KOPT-K1 (cell line): ENCODE measurements around the gene RDH14.

Experiments
- H3K27ac ChIP-seq: fragments of 200-600 bp; sonication (generic); 2 replicates; pipeline ENCODE4 v1.5.1; 2016; ENCODE audit warnings: antibody characterized with exemption, mild to moderate bottlenecking, low read depth, low read length; ENCODE audit not compliant: poor library complexity, severe bottlenecking
- H3K36me3 ChIP-seq: fragments of 200-600 bp; sonication (generic); 2 replicates; pipeline ENCODE4 v1.5.1; 2017; ENCODE audit warnings: antibody characterized with exemption, mild to moderate bottlenecking, low read length, moderate library complexity; ENCODE audit not compliant: insufficient read depth
- H3K9me3 ChIP-seq: fragments of 200-600 bp; sonication (generic); 2 replicates; pipeline ENCODE4 v1.5.1; 2017; ENCODE audit warnings: antibody characterized with exemption, low read length, mild to moderate bottlenecking; ENCODE audit not compliant: insufficient read depth, poor library complexity, severe bottlenecking

Gene RDH14

DNA sequence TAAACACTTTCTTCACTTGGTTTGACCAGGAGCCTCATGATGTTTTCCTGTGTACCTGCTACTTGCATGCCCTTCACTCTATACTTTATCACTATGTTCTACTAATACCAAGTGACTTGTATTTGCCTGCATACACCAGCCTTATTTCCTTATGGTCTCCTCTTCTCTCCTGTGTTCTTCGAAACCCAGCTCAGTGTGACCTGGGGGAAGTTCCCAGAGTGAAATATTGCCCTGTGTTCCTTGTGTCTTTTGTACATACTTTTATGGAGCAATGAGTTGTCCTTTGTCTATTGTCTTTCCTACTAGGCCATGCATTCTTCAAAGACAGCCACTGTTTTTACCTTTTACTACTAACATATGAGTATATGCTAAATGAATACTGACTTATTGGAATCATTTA lies 28.3 kb upstream of the RDH14 start:
- Histone ChIP-seq H3K27ac (no peak overlapping the region), H3K9me3 (no peaks in the 10 kb centered on the region), H3K36me3 (no peaks in the 10 kb centered on the region)

DNA sequence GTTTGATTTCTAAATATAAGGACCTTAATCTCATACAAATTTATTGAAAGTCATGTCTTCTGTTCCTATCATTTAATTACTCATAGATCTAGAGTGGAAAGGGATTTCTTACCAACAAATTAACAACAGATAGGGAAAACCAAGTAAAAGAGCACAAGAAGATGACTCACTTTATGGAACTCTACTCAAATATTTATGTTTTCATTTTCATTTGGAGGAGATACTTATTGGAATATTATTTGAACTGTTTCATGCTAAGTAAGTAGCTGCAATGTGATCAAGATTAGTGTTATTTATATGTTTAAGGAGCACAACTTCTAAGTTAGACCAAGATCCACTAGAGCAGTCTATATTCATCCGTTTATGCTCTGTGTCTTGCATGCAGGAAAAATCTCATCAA lies 27.6 kb upstream of the RDH14 start:
- Histone ChIP-seq H3K9me3 (no peaks in the 10 kb centered on the region), H3K36me3 (no peaks in the 10 kb centered on the region), H3K27ac (no peak overlapping the region)

- H3K27ac ChIP-seq = no peak overlapping the region
- H3K9me3 ChIP-seq = no peaks in the 10 kb centered on the region
- no peaks in the 10 kb centered on the region for H3K36me3 ChIP-seq
Measured at GRCh38 chr2:18585526-18585925, 25.1 kb upstream of the RDH14 start.

GRCh38 chr2:18584608-18584954 lies 24.1 kb upstream of the RDH14 start:
- Histone ChIP-seq H3K36me3 (no peaks in the 10 kb centered on the region), H3K27ac (no peak overlapping the region), H3K9me3 (no peaks in the 10 kb centered on the region)

DNA sequence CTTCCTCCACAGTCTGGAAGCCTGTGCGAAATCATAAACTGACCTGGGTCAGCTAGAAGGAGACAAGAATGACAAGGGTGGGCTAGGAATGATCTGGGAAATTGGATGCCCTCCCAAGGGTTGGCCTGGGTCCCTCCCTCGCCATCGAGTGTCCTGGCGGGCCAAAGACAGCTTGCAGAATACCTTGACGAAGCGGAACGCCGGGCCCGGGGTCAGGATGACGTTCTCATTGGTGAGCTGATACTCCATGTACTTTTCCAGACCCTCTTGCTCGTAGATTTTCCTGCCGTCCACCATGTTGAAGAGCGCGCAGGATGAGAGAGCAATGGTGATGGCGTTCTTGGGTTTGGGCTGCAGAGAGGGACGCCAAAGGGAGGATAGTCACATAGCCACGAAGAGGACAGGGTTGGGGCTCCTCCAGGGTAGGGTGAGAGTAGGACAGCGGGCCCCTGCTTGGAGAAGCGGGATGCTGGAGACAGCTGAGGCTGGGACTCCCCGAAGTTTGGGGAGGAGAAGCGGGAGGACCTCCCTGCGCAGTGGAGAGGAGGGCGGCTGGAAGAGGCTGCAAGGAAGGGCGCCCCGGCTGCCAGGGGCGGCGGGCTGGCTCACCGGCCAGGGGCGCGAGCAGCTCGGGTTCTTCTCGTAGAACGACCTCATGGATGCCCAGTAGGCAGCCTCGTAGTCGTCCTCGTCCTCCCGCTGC lies 23.6 kb upstream of the RDH14 start:
- Histone ChIP-seq H3K9me3 (peaks cover 5% of the 10 kb centered on the region), H3K27ac (no peak overlapping the region), H3K36me3 (no peaks in the 10 kb centered on the region)

GRCh38 chr2:18580606-18581005 lies 20.2 kb upstream of the RDH14 start:
- Histone ChIP-seq H3K36me3 (no peaks in the 10 kb centered on the region), H3K9me3 (peaks cover 13% of the 10 kb centered on the region), H3K27ac (no peak overlapping the region)

- Histone ChIP-seq H3K9me3 (peaks cover 13% of the 10 kb centered on the region), H3K36me3 (no peaks in the 10 kb centered on the region), H3K27ac (no peak overlapping the region)
Measured at GRCh38 chr2:18578033-18578432, 17.6 kb upstream of the RDH14 start.

- no peaks in the 10 kb centered on the region for H3K36me3 ChIP-seq
- H3K9me3 ChIP-seq = peaks cover 14% of the 10 kb centered on the region
- no peak overlapping the region for H3K27ac ChIP-seq
Measured at GRCh38 chr2:18566145-18566769, 5.8 kb upstream of the RDH14 start.

GRCh38 chr2:18560797-18561085 lies 288 bp upstream of the RDH14 start:
- Histone ChIP-seq H3K9me3 (peaks cover 14% of the 10 kb centered on the region), H3K27ac (peak overlapping the region; percentile 88), H3K36me3 (peaks cover under 1% of the 10 kb centered on the region; the same call in 1 of the 2 replicates)

- H3K9me3 ChIP-seq = peaks cover 13% of the 10 kb centered on the region
- peak overlapping the region; percentile 88 for H3K27ac ChIP-seq
- H3K36me3 ChIP-seq = peaks cover 10% of the 10 kb centered on the region
Measured at GRCh38 chr2:18559531-18560030, 872 bp downstream of the RDH14 start.

- Histone ChIP-seq H3K36me3 (peaks cover 21% of the 10 kb centered on the region), H3K27ac (no peak overlapping the region)
Measured at GRCh38 chr2:18558458-18558857, 2.0 kb downstream of the RDH14 start.

GRCh38 chr2:18557121-18557520 lies 3.3 kb downstream of the RDH14 start:
- Histone ChIP-seq H3K27ac (no peak overlapping the region), H3K36me3 (peaks cover 22% of the 10 kb centered on the region), H3K9me3 (no peaks in the 10 kb centered on the region)

More at GRCh38 chr2:18558458-18558857, 2.0 kb downstream of the RDH14 start:
- peaks cover 2% of the 10 kb centered on the region for H3K9me3 ChIP-seq

- no peaks in the 10 kb centered on the region for H3K9me3 ChIP-seq
- H3K27ac ChIP-seq = no peak overlapping the region
- peaks cover 22% of the 10 kb centered on the region for H3K36me3 ChIP-seq
Measured at GRCh38 chr2:18552351-18553077, 7.9 kb downstream of the RDH14 start.

DNA sequence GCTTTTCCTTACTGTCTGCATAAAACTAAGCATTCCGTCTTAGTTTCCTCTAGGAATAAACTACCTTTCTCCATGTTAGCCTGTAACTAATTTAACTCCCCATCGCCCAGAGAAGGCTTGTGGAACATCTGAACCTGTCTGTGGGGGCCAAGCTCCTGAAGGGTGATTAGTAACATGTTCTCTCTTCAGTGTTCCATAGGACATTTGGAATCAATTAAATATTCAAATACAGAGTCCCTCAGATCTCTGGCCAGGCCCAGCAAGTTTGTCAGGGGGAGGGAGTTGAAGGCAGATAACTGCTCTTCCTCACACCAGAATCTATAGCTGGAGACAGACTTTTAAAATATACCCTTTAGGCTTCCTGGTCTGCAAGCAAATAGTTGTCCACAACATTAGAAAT lies 8.8 kb downstream of the RDH14 start:
- Histone ChIP-seq H3K9me3 (no peaks in the 10 kb centered on the region), H3K27ac (no peak overlapping the region), H3K36me3 (peaks cover 22% of the 10 kb centered on the region)

DNA sequence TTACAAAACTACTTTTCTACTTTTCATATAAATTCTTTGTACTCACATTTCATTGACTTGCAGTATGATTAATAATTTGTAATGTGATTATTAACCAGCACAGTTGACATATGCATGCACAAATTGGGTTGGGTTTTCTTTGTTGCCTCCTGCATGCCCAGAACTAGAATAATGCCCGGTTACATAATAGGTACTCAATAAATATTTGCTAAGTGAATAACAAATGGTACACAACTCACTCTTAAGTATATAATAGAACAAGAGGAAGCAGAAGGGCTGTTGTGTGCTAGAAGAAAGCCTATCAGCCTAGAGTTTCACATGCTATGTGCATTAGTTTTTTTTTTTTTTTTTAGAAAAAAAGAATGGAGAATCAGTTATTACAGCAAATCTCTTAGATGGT lies 9.3 kb downstream of the RDH14 start:
- peaks cover 22% of the 10 kb centered on the region for H3K36me3 ChIP-seq
- H3K9me3 ChIP-seq = no peaks in the 10 kb centered on the region
- H3K27ac ChIP-seq = no peak overlapping the region
